ENCODE results near the gene BCL11A.

- TF ChIP-seq, protein P1, sequence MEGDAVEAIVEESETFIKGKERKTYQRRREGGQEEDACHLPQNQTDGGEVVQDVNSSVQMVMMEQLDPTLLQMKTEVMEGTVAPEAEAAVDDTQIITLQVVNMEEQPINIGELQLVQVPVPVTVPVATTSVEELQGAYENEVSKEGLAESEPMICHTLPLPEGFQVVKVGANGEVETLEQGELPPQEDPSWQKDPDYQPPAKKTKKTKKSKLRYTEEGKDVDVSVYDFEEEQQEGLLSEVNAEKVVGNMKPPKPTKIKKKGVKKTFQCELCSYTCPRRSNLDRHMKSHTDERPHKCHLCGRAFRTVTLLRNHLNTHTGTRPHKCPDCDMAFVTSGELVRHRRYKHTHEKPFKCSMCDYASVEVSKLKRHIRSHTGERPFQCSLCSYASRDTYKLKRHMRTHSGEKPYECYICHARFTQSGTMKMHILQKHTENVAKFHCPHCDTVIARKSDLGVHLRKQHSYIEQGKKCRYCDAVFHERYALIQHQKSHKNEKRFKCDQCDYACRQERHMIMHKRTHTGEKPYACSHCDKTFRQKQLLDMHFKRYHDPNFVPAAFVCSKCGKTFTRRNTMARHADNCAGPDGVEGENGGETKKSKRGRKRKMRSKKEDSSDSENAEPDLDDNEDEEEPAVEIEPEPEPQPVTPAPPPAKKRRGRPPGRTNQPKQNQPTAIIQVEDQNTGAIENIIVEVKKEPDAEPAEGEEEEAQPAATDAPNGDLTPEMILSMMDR (IDR thresholded peaks at IDR 0.05): no peak
- TF ChIP-seq POLR2A (IDR thresholded peaks at IDR 0.05): no peak
These were observed 51.3 kb downstream of the BCL11A start for GRCh38 chr2:60502144-60502543.
